Activated T-cell treated with anti-CD3 and anti-CD28 coated beads, Interleukin-2, amount 50 U/mL, for 4 hours (primary cell): ENCODE results near the gene COPA. TPM values are rescaled to one million over a fixed set of nuclear protein-coding genes. Genes with fewer than 3 reads are reported as not detected.

Experiments
- ATAC-seq, 2 donors: fragments of 200-7000 bp; cut with Tn5 transposase; one replicate each; pipeline ENCODE4 v1.10.0; 2021
- DNase-seq: peaks from one replicate; pipeline ENCODE4 v3.0.0-alpha.2; 2020
- H3K27me3 Mint-ChIP-seq: one replicate; pipeline ENCODE4 v1.8.0; 2021; ENCODE audit warnings: low read depth, mixed read lengths
- H3K36me3 Mint-ChIP-seq: one replicate; pipeline ENCODE4 v1.8.0; 2022; ENCODE audit warnings: mixed read lengths; ENCODE audit not compliant: insufficient read depth
- H3K4me1 Mint-ChIP-seq: one replicate; pipeline ENCODE4 v1.8.0; 2021; ENCODE audit warnings: low read depth, mixed read lengths
- H3K4me3 Mint-ChIP-seq: one replicate; pipeline ENCODE4 v1.8.0; 2021; ENCODE audit warnings: mild to moderate bottlenecking, moderate library complexity, mixed read lengths
- H3K9me3 Mint-ChIP-seq: one replicate; pipeline ENCODE4 v1.8.0; 2021; ENCODE audit warnings: mixed read lengths
- total RNA-seq, 3 donors: library from RNA; stranded (reverse); gene quantifications; one replicate each; pipeline ENCODE4 v1.2.1, GENCODE V29; 2021

Gene COPA
- total RNA-seq, 3 donors from 2014 or later: 116 to 144 (median 121) TPM

GRCh38 chr1:160258177-160258798 is 84.8 kb downstream of the COPA start:
- DNase-seq: no peak
- no peak for ATAC-seq
- peaks cover 49% of the 10 kb centered on the region for H3K4me1 Mint-ChIP-seq
- peaks cover 14% of the 10 kb centered on the region for H3K36me3 Mint-ChIP-seq
- H3K4me3 Mint-ChIP-seq: no peak overlapping the region
- no peaks in the 10 kb centered on the region for H3K9me3 Mint-ChIP-seq
- H3K27me3 Mint-ChIP-seq: no peaks in the 10 kb centered on the region

- no peak overlapping the region for H3K4me3 Mint-ChIP-seq
- peaks cover 18% of the 10 kb centered on the region for H3K36me3 Mint-ChIP-seq
- no peaks in the 10 kb centered on the region for H3K9me3 Mint-ChIP-seq
- ATAC-seq: no peak
- H3K4me1 Mint-ChIP-seq: peaks cover 45% of the 10 kb centered on the region
- H3K27me3 Mint-ChIP-seq: no peaks in the 10 kb centered on the region
- DNase-seq: no peak
Observed at GRCh38 chr1:160257411-160258015, 85.5 kb downstream of the COPA start.

DNA sequence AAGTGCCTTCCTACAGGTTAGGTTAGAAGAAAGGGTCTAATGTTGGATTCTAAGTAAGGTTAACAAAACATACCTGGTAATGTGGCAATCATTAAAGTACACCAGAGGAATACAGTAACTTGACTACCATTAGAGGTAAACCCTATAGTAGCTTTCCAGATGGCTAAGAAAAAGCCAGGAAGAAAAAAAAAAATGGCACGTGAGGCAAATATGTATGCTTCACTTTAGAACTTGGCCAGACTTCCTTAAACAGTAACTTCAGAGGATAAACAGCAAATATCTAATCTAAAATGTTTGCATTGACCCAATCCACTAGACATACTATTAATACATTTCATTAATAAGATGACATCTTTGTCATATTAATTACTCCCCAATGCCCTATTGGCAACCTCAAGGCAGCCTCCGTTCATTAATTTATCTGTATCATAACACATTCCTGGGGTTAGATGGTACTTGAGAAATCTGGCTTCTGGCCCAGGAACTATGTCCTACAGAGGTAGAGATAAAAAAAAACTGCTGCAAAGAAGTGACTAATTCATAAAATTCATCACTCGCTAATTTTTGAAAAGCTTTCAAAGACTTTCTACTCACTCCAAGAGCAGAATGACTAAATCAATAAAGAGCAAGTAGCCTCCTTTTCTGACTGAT is 86.5 kb downstream of the COPA start:
- Mint-ChIP-seq H3K9me3 (no peaks in the 10 kb centered on the region), H3K36me3 (peaks cover 21% of the 10 kb centered on the region)

GRCh38 chr1:160255781-160256300 is 87.2 kb downstream of the COPA start:
- no peak for ATAC-seq
- H3K27me3 Mint-ChIP-seq: no peaks in the 10 kb centered on the region
- peaks cover 44% of the 10 kb centered on the region for H3K4me1 Mint-ChIP-seq
- peaks cover 20% of the 10 kb centered on the region for H3K36me3 Mint-ChIP-seq
- no peak for DNase-seq
- no peaks in the 10 kb centered on the region for H3K9me3 Mint-ChIP-seq
- H3K4me3 Mint-ChIP-seq: no peak overlapping the region

More for the DNA sequence above, 86.5 kb downstream of the COPA start:
- Mint-ChIP-seq H3K4me1 (peaks cover 49% of the 10 kb centered on the region), H3K27me3 (no peaks in the 10 kb centered on the region), H3K4me3 (no peak overlapping the region)
- ATAC-seq (no peak), DNase-seq (no peak)

DNA sequence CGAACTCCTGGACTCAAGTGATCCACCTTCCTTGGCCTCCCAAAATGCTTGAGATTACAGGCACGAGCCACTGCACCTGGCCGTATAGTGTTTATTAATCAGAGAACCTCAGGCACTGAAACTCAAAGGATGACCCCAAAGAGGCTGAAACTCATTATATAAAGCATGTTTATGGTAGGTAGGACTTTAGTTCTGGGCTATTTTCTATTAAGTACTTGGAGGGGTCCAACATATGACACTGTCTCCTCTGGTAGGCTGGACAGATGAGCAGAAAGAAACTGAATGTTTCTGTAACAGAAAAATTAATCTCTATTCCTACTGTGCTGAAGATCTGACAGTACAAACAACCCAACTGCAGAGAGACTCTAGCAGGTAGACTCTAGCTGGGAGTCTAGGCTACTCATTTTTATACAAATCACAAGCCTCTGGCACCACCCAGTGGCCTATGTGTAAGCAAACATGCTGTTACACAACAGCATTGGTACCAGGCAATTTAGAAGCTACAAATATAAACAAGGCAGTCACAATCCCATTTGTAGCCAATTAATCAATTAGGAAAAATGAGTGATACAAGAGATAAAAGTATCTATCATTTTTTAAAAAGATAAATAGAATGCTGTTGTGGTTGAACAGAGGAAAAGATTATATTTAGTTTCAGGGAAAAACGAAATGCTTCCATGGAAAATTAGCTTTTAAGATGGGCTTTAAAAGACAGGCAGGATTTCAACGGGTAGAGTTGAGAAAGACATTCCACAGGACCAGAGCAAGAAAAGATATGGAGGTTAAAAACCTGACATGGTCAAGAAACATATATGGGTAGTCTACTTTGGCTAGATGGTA is 91.1 kb downstream of the COPA start:
- Mint-ChIP-seq H3K4me3 (no peak overlapping the region), H3K9me3 (no peaks in the 10 kb centered on the region), H3K27me3 (no peaks in the 10 kb centered on the region), H3K4me1 (peaks cover 12% of the 10 kb centered on the region), H3K36me3 (peaks cover 6% of the 10 kb centered on the region)
- ATAC-seq (peak; percentile 91 to 92), DNase-seq (peak; percentile 52)

DNA sequence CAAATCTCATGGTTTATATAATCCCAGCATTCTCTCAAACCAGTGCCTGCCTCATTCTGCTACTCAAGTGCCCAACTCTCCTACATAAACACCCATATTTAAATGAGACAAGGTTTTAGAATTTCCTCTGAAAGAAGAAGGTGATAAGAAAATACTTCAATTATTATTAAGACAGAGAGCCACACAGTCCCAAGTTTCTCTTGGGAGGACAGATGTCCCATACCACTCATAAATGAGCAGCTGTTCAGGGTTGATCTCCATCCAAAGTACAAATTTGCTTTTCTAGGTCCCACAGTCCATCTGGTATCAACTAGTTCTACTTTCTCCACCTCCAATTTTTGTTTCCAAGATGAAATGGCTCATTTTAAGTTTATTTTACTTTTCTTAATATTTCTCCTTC is 92.0 kb downstream of the COPA start:
- no peak for ATAC-seq
- no peaks in the 10 kb centered on the region for H3K9me3 Mint-ChIP-seq
- no peak overlapping the region for H3K4me3 Mint-ChIP-seq
- peaks cover 6% of the 10 kb centered on the region for H3K36me3 Mint-ChIP-seq
- peaks cover 4% of the 10 kb centered on the region for H3K4me1 Mint-ChIP-seq
- no peak for DNase-seq
- no peaks in the 10 kb centered on the region for H3K27me3 Mint-ChIP-seq

DNA sequence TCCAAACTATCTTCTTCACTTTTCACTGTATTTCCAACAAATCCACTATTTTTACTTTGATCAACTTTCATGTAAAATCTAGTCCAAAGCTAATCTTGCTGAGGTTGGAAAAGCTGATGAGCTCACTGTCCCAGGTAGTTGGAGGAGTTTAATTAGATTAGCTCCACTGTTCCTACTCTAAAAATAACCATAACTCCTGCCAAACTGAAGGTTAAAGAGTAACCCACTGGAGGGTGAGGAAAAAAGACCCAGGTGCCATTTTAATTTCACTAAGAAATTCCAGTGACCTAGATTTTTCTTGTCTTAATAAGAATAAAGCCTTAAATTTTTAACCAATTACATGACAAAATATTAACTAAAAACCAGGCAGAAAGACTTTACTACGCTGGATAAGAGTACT is 96.0 kb downstream of the COPA start:
- no peaks in the 10 kb centered on the region for H3K9me3 Mint-ChIP-seq
- H3K4me1 Mint-ChIP-seq: peaks cover 10% of the 10 kb centered on the region
- peaks cover 8% of the 10 kb centered on the region for H3K36me3 Mint-ChIP-seq
- no peak for DNase-seq
- no peak overlapping the region for H3K4me3 Mint-ChIP-seq
- ATAC-seq: no peak
- H3K27me3 Mint-ChIP-seq: no peaks in the 10 kb centered on the region

GRCh38 chr1:160245434-160245833 is 97.6 kb downstream of the COPA start:
- DNase-seq (no peak), ATAC-seq (no peak)
- Mint-ChIP-seq H3K9me3 (no peaks in the 10 kb centered on the region), H3K36me3 (peaks cover 14% of the 10 kb centered on the region), H3K4me3 (no peak overlapping the region), H3K4me1 (peaks cover 6% of the 10 kb centered on the region), H3K27me3 (no peaks in the 10 kb centered on the region)

GRCh38 chr1:160244209-160244608 is 98.8 kb downstream of the COPA start:
- Mint-ChIP-seq H3K4me1 (peaks cover 6% of the 10 kb centered on the region), H3K36me3 (peaks cover 24% of the 10 kb centered on the region), H3K9me3 (no peaks in the 10 kb centered on the region), H3K27me3 (no peaks in the 10 kb centered on the region), H3K4me3 (no peak overlapping the region)
- ATAC-seq (no peak), DNase-seq (no peak)

DNA sequence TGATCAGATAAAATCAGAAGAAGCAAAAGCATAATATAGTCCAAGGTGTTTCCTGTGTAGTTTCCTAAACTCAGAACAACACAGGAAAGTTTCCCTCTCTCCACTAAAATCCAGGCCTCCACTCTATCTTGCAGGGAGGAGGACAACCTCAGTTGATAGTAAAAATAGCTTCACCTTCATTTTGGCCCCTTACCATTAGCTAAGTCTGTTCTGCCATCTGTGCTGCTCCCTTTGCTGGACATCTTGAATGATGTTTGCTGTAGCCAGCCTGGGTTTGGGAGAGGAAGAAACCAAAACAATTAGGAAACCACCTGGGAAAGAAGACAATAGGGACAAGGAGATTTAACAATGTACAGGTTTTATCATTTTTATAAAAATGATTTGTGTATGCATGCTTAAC is 99.3 kb downstream of the COPA start:
- H3K27me3 Mint-ChIP-seq: no peaks in the 10 kb centered on the region

DNA sequence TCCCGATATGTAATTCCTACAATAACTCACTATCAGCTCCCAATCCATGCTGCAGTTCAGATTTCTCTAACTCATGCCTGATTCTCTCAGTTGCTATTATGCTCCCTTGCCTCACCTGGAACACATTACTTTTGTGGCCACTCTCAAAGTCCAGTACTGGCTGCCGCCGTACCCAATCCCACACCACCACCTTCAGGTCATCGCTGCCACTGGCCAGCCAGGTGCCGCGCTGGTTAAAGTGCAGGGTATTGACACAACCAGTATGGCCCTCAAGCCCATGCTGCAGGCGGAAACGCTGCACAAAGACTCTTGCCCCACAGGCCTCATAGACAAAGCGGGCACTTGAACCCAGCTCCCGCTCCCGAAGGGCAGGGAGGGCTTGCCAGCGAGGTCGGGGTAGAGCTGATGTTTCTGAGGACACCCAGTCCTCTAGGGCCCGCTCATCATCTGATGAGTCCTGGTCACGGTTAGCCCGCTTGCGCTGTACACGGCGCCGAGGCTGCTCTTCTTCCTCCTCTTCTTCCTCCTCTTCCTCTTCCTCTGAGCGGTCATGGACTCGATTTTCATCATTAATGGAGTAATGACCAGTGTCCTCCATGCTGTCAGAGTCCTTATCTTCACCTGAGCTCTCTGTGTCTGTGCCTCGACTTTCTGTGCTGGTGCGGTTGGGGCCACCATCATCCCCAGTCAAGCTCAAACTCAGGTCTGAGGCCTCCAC is 103.3 kb downstream of the COPA start:
- no peaks in the 10 kb centered on the region for H3K27me3 Mint-ChIP-seq
- H3K9me3 Mint-ChIP-seq: no peaks in the 10 kb centered on the region
- peaks cover 39% of the 10 kb centered on the region for H3K36me3 Mint-ChIP-seq
- H3K4me3 Mint-ChIP-seq: no peak overlapping the region
- no peak for DNase-seq
- peaks cover 2% of the 10 kb centered on the region for H3K4me1 Mint-ChIP-seq
- ATAC-seq: no peak

More for the DNA sequence above, 99.3 kb downstream of the COPA start:
- peaks cover 27% of the 10 kb centered on the region for H3K36me3 Mint-ChIP-seq
- no peak overlapping the region for H3K4me3 Mint-ChIP-seq
- peaks cover 6% of the 10 kb centered on the region for H3K4me1 Mint-ChIP-seq
- no peaks in the 10 kb centered on the region for H3K9me3 Mint-ChIP-seq
- DNase-seq: no peak
- no peak for ATAC-seq
